NCI-H2029 (cell line): Measurements from ENCODE around the gene PRR5.
"Not testable (repeated sequence)": the region's sequence is repeated elsewhere in the genome, so short reads cannot be mapped to it uniquely, and the experiment has no call there.

Source experiments
- DNase-seq: peaks from one replicate; lab custom pipeline; 2025; lab: John Stamatoyannopoulos, UW

PRR5 gene

DNA sequence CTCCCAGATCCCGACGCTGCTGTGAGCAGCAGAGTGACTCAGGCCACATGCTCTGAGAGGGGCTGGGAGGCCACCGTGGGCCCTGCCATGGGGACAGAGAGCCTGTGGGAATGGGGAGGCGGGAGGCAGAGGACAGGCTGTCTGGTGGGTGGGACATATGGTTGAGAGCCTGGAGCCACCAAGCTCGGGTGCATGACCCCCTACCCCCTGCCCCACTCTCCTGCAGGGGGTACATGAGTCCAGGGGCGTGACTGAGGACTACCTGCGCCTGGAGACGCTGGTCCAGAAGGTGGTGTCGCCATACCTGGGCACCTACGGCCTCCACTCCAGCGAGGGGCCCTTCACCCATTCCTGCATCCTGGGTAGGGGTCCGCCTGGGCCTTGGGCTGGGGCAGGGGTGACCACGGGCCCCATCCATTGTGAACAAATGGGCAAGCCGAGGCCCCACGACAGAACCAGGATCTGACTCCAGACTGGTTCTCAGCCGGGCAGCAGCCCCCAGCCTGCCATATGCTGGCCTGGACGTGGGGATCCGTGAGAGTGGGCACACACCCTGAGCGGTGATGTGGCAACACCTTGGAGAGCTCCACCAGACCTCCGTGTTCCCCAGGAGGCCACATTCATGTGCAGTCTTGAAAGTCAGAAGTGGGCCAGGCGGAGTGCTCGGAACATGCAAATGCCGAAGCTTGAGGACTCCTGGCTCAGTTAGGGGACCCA is 33.0 kb downstream of the PRR5 start:
- DNase-seq, result no peak

DNA sequence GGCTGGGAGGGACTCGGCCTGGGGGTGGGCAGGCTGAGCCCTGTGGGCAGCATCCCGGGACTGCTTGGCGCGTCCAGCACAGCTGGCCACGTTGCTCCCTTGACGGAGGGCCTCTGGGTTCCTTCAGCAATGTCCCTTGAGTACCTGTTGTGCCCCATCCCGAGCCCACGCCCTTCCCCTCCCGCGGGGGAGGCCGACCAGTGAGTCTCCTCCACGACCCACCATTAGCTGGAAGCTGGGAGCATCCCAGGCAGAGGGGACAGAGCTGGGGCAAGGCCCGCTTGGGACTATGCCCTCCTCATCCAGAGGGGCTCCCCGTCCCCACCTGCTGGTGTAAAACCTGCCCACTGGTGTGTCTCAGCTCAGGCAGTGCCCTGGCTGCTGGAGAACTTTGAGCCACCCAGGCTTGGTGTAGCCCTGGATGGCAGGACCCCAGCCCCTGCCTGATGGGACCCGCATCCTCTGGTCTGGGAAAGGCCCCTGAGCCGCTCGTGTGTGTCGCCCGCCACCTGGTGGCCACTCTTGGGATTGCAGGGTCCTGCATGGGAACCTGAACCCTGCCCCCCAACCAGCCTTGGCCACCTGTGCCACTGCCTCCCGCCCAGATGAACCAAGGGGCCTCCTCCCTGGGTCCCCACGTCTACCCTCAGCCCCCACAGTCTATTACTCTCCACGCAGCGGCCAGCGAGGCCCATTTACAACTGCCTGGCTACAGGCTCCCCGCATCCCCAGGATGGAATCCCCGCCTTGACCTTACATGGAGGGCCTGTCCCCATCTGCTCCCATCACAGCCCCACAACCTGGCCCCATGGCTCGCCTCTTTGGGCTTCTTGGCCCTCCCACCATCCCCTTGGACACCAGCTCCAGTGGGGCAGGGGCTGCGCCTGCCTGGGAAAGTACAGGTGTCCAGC is 33.8 kb downstream of the PRR5 start:
- no peak for DNase-seq

DNA sequence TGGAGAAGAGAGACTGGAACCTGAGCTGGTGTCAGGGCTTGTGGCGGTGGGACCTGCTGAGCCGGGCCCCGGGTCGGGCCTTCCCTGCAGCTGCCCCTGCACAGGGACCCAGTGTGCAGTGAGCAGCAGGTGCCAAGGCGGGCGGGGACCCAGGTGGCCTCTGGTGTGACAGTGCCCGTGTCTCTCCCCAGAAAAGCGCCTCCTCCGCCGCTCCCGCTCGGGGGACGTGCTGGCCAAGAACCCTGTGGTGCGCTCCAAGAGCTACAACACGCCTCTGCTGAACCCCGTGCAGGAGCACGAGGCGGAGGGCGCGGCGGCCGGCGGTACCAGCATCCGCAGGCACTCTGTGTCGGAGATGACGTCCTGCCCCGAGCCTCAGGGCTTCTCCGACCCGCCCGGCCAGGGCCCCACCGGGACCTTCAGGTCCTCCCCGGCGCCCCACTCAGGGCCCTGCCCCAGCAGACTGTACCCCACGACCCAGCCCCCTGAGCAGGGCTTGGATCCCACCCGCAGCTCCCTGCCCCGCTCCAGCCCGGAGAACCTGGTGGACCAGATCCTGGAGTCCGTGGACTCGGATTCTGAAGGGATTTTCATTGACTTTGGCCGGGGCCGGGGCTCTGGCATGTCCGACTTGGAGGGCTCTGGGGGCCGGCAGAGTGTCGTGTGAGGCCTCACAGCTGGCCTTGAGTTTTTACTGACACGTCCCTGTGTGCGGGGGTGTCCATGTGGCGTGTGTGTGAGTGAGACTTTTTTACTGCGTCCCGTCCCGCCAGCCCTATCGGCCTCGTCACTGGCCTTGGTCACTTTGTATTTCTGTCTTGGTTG is 34.8 kb downstream of the PRR5 start:
- DNase-seq, result no peak

DNA sequence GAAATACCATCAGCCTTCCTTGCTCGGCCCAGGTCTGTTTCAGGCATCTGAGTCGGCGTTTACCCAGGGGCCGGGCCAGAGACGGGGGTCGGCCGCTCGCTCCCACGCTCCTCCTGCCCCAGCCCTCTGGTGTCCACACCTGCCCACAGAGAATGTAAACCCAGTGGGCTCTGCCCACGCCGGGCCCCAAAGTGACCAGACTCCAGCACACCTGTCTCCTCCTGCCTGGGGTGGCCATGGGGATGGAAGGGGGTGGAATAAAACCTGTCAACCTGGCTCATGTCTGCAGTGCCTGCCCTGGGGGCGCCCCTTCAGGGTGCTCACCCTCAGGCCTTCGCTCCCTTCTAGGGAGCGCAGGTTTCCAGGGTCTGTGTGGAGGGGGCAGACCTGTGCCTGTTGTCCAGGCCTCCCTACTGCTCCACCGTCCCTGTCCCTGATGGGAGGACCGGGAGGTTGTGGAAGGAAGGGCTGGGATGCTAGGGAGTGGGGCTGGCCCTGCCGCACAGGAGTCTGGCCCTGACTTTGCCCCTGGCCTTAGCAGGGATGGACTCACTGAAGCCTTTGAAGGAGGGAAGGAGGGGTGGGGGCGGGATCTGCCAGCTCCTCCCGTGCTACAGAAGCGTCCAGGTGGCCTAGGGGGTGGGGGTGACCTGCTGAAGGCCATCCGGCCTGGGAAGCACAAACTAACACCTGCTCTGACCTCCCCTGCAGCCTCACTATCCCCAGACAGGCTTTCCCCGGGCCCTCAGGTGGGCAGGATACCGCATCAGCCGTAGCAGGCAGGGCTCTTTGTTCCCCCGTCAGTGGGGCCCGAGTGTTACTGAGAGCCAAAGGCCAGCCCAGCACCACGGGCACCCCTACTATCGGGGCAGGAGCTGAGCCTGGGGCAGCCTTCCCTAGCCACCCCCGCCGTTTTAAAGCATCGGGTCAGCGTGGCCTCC is 35.7 kb downstream of the PRR5 start:
- DNase-seq, result no peak

DNA sequence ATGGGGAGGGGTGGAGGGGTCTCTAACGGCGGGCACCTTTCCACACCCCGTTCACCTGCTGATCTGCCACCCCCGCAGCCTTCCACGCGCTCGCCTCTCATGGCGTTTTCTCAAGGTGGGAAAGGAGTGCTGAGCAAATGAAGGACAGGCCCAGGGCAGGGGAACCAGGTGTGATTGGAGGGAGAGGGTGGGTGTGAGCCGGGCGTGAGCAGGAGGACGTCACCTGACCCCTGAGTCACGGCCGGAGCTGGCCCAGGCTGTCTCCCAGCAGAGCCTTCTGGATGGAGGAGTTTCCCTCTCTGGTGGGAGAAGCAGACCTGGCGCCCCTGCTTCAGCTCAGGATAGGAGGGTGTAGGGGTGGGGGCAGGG is 36.3 kb downstream of the PRR5 start:
- no peak for DNase-seq

DNA sequence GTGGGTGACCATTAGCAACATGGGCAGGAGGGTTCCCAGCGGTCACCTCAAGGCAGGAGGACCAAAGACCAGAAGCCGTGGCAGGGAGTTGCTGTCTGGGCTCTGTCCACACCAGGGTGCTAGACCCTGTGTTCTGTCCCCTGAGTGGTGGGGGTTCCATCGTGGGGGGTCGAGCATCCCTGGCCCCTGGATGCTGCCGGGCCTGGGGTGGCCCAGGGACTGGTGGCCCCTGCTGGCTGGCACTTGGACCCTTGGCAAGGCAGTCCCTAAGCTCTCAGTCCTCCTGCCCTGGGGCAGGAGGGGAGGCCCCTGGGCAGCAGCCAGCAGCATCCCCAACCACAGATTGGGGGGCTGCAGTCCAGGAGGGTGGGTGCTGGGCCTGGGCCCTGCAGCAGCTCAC is 37.0 kb downstream of the PRR5 start:
- no peak for DNase-seq

DNA sequence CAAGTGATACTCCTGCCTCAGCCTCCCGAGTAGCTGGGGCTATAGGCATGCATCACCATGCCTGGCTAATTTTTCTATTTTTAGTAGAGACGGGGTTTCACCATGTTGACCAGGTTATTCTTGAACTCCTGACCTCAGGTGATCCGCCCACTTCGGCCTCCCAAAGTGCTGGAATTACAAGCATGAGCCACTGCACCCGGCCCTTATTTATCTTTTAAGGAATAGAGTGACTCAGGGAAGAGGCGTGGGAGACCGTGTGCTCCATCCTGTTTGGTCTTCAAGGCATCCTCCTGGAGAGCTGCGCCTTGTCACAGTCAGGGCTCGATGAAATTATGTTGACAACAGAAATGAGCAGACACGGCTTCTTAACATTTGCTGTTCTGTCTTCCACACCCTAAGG is 37.7 kb downstream of the PRR5 start:
- not testable (repeated sequence) for DNase-seq

DNA sequence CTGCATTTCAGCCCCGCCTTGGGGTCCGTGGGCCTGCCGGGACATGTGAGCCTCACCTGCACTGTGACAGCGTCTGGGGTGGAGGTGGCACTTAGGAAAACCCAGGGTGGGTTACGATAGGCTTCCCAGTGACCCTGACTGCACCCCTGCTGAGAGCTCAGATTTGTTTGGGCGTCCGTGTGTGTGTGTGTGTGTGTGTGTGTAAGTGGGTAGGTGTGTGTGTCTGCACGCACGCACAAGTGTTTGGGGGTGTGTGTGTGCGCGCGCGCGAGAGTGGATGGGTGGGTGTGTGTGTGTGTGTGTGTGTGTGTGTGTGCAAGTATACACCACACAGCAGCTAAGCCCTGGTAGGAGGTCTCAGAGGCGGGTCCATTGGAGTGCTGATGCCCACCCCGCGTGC is 38.3 kb downstream of the PRR5 start:
- DNase-seq, result no peak

DNA sequence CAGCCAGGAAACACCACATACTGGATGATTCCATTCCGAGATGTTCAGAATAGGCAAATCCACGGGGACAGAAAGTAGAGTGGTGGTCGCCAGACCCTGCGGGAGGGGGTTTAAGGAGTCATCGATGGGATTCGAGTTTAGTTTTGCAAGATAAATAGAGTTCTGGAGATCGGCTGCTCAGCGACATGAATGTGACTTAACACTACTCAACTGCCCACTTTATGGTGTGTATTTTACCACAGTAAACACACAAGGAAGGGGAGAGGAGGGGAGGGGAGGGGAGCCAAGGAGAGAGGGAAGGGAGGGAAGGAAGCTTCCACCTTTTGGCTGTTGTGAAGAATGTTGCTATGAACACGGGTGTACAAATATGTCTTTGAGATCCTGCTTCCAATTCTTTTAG is 39.9 kb downstream of the PRR5 start:
- DNase-seq, result peak; percentile 39

DNA sequence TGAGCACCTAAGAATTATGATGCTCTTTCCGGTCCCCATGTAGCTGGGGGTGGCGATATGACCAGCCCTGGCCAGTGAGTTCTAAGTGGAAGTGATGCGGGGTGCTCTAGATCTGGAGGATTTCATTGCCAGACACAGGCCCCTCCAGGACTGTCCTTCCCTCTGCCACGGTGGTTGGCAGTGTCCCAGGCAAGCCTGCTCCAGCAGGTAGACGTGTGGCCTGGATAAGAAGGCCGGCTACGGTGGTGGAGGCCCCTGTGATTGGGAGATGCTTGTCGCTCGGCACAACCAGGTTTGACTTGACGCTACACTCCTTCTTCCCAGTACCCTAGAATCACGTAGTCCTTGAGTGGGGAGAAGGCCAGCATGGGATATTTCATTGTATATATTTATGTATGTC is 41.2 kb downstream of the PRR5 start:
- DNase-seq, result no peak

DNA sequence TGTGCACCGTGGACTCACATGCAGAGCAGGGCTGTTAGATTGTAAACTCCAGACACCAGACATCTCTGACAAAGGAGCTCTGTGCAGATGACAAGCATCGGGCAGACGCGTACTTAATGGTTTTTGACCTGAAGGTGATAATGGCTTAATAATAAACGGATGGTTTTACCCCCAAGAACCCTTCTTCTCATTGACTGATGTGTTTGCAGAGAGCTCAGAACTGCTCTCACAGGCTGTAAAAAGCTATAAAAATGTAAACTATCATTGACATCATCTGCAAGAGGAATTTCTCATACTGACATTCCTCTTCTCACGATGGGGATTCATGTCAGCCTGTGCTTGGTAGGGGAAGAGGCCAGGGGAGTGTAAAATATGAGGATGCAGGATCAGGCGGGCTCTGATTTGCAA is 41.8 kb downstream of the PRR5 start:
- DNase-seq, result no peak

DNA sequence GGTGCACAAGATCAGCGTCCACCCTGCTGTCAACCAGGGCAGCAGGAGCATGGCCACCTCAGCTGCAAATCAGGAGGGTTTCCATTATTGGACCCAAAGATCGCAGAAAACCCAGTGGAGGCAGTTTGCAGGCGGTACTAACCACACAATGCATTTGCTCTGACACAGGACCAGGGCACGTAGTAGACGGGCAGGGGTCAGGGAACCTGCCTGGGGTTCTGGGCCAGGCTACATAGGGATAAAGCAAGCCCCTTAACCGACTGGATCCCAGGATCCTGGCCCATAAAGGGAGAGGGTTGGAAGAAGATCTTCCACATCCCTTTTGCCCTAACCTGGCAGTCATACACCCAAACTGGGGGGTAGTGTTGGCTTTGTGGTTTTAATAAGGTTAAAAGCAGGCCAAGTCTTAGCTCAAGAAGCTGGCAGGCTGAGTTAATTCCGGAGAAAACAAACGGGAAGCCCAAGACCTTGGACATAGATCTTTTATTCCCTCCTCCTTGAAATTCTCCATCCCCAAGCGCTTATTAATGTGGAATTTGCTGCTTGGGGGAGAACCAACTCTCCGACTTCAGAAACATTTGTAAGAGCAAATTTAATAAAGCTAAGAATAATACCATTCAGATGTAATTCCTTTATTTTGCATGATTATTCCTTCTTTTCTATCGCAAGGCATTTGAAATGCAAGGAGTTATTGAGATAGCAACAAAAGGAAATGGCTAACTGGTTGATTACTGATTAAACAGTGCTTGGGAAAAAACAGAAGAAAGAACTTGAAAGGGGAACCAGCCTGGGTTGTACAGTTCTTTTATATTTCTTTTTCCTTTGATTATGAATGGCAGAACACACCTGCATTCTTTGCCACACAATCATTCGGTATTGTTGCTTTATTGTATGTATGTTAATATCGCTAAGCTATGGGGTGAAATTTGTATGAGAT is 44.1 kb downstream of the PRR5 start:
- DNase-seq, result no peak

DNA sequence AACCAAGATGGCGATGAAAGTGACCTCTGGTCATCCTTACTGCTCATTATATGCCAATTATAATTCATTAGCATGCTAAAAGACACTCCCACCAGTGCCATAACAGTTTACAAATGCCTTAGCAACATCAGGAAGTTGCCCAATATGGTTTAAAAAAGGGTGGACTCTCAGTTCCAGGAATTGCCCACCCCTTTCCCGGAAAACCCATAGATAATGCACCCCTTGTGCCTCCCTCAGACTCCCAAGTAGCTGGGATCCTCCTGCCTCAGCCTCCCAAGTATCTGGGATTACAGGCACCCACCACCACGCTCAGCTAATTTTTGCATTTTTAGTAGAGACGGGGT is 45.8 kb downstream of the PRR5 start:
- not testable (repeated sequence) for DNase-seq

DNA sequence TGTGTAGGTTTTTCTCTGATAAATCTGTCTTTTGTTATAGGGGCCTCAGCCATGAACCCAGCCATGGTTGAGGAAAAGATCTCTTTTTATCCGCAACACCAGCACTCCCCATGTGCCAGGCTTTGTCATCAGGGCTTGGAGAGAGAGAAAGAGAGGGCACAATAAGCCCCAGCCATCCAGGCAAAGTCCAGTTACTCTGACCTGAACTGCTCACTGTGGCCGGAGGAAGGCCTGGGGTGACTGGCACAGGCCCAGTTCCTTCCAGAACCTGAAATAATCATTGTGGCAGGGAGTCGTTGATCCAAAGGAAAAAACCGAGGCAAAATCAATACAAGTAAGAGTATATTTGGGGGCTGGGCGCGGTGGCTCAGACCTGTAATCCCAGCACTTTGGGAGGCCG is 46.5 kb downstream of the PRR5 start:
- DNase-seq, result no peak

DNA sequence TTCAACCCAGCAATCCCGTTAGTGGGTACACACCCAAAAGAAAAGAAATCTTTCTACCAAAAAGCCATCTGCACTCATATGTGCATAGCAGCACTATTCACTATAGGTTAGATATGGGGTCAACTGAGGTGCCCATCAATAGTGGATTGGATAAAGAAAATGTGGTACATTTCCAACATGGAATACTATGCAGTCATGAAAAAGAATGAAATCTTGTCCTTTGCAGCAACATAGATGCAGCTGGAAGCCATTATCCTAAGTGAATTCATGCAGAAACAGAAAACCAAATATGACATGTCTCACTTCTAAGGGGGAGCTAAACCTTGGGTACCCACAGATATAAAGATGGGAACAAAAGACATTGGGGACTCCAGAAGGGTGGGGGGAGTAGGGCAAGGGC is 48.5 kb downstream of the PRR5 start:
- DNase-seq, result no peak

DNA sequence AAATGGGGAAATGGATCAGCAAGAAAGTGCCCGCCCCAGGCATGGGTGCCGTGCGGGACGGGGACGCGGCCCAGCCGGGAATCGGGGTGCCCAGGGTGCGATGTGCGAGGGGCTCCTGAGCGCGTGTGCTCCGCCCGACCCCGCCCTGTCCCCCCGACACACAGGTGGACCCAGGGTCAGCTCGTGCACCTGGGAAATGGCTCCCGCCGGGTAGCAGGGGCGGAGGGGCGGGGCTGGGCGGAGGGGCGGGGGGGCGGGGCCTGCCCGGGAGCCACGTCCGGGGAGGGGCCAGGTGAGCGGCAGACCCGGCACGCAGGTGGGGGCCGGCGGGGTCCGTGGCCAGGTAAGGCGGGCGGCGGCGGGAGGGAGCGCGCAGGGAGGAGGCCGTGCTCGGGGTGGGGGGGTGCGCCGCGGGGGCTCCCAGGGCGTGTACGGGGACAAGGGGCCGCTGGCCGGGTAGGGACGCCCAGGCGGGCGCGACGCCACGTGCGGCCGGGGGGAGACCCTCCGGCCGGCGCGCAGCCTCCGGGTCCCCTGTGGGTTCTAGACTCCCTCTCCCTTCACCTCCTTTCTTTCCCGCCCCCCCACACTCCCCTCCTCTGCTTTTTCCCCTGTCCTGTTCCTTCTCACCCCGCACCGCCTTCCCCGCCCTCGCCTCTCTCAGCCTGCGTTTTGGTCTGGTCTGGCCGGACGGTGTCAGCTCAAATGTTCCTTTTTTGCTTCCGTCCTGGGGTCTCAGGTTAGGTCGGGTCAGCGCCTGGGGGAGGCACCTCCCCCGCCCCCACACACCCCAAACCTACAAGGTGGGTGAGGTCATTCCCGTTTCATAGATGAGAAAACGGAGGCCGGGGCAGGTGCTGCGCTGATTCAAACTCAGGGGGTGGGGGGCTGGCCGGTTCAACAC is 50.5 kb downstream of the PRR5 start, which contains the start of gene ARHGAP8:
ARHGAP8 (plus strand) TSS at position 291 of the 904 bp plus-strand sequence. CDS start 33,953 bp downstream, outside the sequence.
- DNase-seq, result peak; percentile 41

DNA sequence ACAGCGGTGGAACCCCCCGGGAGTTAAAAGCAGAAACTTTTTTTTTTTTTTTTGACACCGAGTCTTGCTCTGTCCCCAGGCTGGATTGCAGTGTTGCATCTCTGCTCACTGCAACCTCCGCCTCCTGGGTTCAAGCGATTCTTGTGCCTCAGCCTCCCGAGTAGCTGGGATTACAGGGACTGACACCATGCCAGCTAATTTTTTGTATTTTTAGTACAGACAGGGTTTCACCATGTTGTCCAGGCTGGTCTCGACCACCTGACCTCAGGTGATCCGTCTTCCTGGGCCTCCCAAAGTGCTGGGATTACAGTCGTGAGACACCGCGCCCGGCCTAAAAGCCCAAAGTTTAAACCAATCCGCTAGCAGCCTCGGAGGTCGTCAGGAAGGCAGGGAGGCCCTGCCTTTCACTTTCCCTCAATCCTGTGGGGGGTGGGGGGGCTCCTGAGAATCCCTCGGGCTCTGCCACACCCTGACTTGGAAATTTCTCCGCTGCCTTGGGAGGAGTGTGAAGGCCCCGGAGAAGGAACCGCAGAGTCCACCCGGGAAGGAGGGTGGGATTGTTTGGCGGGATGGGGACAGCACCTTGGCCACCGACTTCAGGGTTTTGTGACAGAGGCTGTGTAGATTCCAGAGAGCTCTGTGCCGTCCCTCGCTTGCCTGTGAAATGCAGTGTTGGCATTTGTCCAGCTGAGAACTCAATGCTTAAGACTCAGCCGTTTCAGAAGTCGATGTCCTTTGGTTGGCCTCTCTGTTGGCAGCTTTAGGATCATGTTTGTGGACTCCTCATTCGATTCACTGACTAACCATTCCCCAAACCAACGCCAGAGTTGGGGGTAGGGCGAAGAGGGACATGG is 51.4 kb downstream of the PRR5 start:
- DNase-seq, result no peak

DNA sequence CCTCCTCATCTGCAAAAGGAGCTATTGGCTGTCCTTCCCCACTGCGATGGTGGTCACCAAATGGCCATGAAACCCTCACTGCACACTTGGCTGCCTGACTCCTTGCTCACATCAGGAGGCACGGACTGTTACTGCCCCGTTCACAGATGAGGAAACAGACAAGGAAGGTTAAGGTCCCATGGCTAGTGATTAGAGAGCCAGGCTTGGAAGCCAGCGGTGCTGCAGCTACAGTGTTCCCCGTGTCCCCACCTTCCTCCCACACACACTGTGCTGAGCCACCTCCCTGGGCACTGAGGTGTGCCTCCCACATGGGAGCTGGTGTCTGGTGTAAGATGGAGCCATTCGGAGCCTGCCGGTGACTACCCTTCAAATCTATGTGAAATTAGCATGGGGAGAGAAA is 53.0 kb downstream of the PRR5 start:
- no peak for DNase-seq
